Colonic mucosa (tissue), 4 donors: ENCODE results near the gene JAKMIP2. TPM values are rescaled to one million over a fixed set of nuclear protein-coding genes. Genes with fewer than 3 reads are reported as not detected.

Experiments used
- DNase-seq: peaks from one replicate; pipeline ENCODE4 v3.0.0-alpha.2; 2020
- H3K27ac ChIP-seq: fragments of 200-600 bp; one replicate; pipeline ENCODE4 v1.8.0; 2021
- H3K27me3 ChIP-seq: fragments of 200-600 bp; one replicate; pipeline ENCODE4 v1.8.0; 2021
- H3K36me3 ChIP-seq: fragments of 200-600 bp; one replicate; pipeline ENCODE4 v1.8.0; 2021
- H3K4me1 ChIP-seq: fragments of 200-600 bp; one replicate; pipeline ENCODE4 v1.8.0; 2021; ENCODE audit warnings: mild to moderate bottlenecking
- H3K4me3 ChIP-seq: fragments of 200-600 bp; one replicate; pipeline ENCODE4 v1.8.0; 2021
- H3K9ac ChIP-seq, 2 donors: one replicate each; pipeline ENCODE4 v1.7.0; 2013; ENCODE audit warnings: control low read depth in 2 of 2, low read depth in 2 of 2, low read length in 2 of 2
- H3K9me3 ChIP-seq: fragments of 200-600 bp; one replicate; pipeline ENCODE4 v1.8.0; 2021
- CTCF ChIP-seq: fragments of 200-600 bp; IDR thresholded peaks from one replicate; pipeline ENCODE4 v1.8.0; 2022; ENCODE audit warnings: antibody characterized with exemption, mild to moderate bottlenecking
- intact Hi-C: fragments of 100-400 bp; cut with DNase I; formaldehyde crosslinking; loops from one replicate; pipeline ENCODE4 v1.14.1; 2022
- total RNA-seq, 2 donors: library from RNA; stranded (reverse); fragmentation: NEBNext Ultra II Directional in 1 of 2; extraction: Animal tissue kit (Norgen Biotek cat#: 25700) in 1 of 2; gene quantifications; one replicate each; pipeline ENCODE4 v1.2.1, GENCODE V29; 2021
- donor health status: healthy.
- donor health status: DM: no; HTN: no; CAD: no.
- donor health status: DM: no; HTN: no; CAD: no.

Gene JAKMIP2
- total RNA-seq, 2 donors from 2014 or later: 0.17 to 1.3 TPM

- Histone ChIP-seq H3K36me3 (no peaks in the 10 kb centered on the region), H3K9me3 (no peaks in the 10 kb centered on the region), H3K9ac (no peak overlapping the region), H3K27me3 (no peaks in the 10 kb centered on the region), H3K27ac (no peak overlapping the region), H3K4me3 (no peak overlapping the region), H3K4me1 (no peaks in the 10 kb centered on the region)
- TF ChIP-seq CTCF: no peak
- intact Hi-C loops: no loop called here
- DNase-seq: no peak
Measured at GRCh38 chr5:147669169-147669869, 113.2 kb downstream of the JAKMIP2 start.

GRCh38 chr5:147668385-147668784 is 114.1 kb downstream of the JAKMIP2 start:
- H3K9ac ChIP-seq: no peak overlapping the region
- DNase-seq: no peak
- no peaks in the 10 kb centered on the region for H3K36me3 ChIP-seq
- H3K27me3 ChIP-seq: no peaks in the 10 kb centered on the region
- no peak overlapping the region for H3K4me3 ChIP-seq
- no peak for TF ChIP-seq CTCF
- H3K27ac ChIP-seq: no peak overlapping the region
- intact Hi-C loops: no loop called here
- no peaks in the 10 kb centered on the region for H3K4me1 ChIP-seq
- H3K9me3 ChIP-seq: no peaks in the 10 kb centered on the region

- Histone ChIP-seq H3K9me3 (no peaks in the 10 kb centered on the region), H3K36me3 (no peaks in the 10 kb centered on the region), H3K27me3 (no peaks in the 10 kb centered on the region), H3K9ac (no peak overlapping the region), H3K4me3 (no peak overlapping the region), H3K4me1 (no peaks in the 10 kb centered on the region), H3K27ac (no peak overlapping the region)
- DNase-seq: no peak
- TF ChIP-seq CTCF: no peak
- intact Hi-C loops: no loop called here
Measured at GRCh38 chr5:147667363-147667762, 115.2 kb downstream of the JAKMIP2 start.

GRCh38 chr5:147666419-147666818 is 116.1 kb downstream of the JAKMIP2 start:
- H3K9me3 ChIP-seq: no peaks in the 10 kb centered on the region
- no peaks in the 10 kb centered on the region for H3K27me3 ChIP-seq
- H3K36me3 ChIP-seq: no peaks in the 10 kb centered on the region
- H3K4me3 ChIP-seq: no peak overlapping the region
- no peak for TF ChIP-seq CTCF
- intact Hi-C loops: no loop called here
- H3K4me1 ChIP-seq: no peaks in the 10 kb centered on the region
- DNase-seq: no peak
- H3K27ac ChIP-seq: no peak overlapping the region
- no peak overlapping the region for H3K9ac ChIP-seq

GRCh38 chr5:147661541-147661940 is 121.0 kb downstream of the JAKMIP2 start:
- intact Hi-C loops: no loop called here

More at GRCh38 chr5:147661541-147661940, 121.0 kb downstream of the JAKMIP2 start:
- Histone ChIP-seq H3K27me3 (no peaks in the 10 kb centered on the region), H3K9ac (no peak overlapping the region), H3K4me1 (no peaks in the 10 kb centered on the region), H3K27ac (no peak overlapping the region), H3K36me3 (no peaks in the 10 kb centered on the region), H3K9me3 (no peaks in the 10 kb centered on the region), H3K4me3 (no peak overlapping the region)
- no peak for TF ChIP-seq CTCF
- DNase-seq: no peak
